ENCODE measurements around the gene PLEKHA4. TPM values are rescaled to one million over a fixed set of nuclear protein-coding genes. Genes with fewer than 3 reads are reported as not detected.

The PLEKHA4 gene
- total and polyA plus RNA-seq, 4 donors, result 4.4 to 17.2 (median 6.3) TPM

DNA sequence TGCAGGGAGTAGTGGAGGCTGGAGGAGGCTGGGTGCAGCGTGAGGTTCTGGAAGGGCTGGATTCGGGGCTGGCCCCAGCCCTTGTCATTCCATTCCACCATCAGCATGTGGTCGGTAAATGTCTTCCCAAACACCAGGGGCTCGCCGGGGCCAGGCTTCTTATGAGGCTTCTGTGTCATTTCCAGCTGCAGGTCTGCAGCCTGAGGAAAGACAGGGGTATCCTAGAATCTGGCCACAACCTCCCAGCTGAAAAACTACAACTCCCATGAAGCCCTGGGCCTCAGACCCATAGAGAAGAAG, 61.9 kb downstream of the PLEKHA4 start:
- peaks cover 0 to 3% (median 0%) of the 10 kb centered on the region in 4 donors for H3K36me3 ChIP-seq (ENCODE audit: control insufficient read depth in 4 of 4, insufficient read depth in 3 of 4, low read depth in 1 of 4, low read length in 3 of 4)
- H3K27ac ChIP-seq (ENCODE audit: low read depth in 1 of 2, low read length in 2 of 2), result peak overlapping the region; percentile 87 to 93
- H3K27me3 ChIP-seq (ENCODE audit: control insufficient read depth in 4 of 4, insufficient read depth in 4 of 4, low read length in 3 of 4), result no peaks in the 10 kb centered on the region
- H3K4me3 ChIP-seq (ENCODE audit: low read depth in 1 of 3, low read length in 3 of 3), result peak overlapping the region in 1 of 3 donors; percentile 7
- peaks cover 2 to 44% (median 34%) of the 10 kb centered on the region in 4 donors for H3K4me1 ChIP-seq (ENCODE audit: control insufficient read depth in 4 of 4, insufficient read depth in 4 of 4, low read length in 3 of 4)
- peak; percentile 71 for DNase-seq (ENCODE audit: low spot score)
- peak overlapping the region in 1 of 2 donors; percentile 12 for H3K9ac ChIP-seq (ENCODE audit: low read depth in 1 of 2, low read length in 2 of 2)
- H3K9me3 ChIP-seq (ENCODE audit: control insufficient read depth in 4 of 4, low read length in 3 of 4), result no peaks in the 10 kb centered on the region
- TF ChIP-seq HNF4A (conservative IDR thresholded peaks at IDR 0.05) (no peak), EGR1 (IDR thresholded peaks at IDR 0.05; ENCODE audit: low read depth in 2 of 2) (no peak), SP1 (IDR thresholded peaks at IDR 0.05) (no peak), YY1 (IDR thresholded peaks at IDR 0.05) (no peak), HNF4G (IDR thresholded peaks at IDR 0.05) (no peak), RXRA (IDR thresholded peaks at IDR 0.05) (no peak), FOXA1 (IDR thresholded peaks at IDR 0.05) (no peak), FOXA2 (IDR thresholded peaks at IDR 0.05) (no peak), RAD21 (IDR thresholded peaks at IDR 0.05) (no peak), TAF1 (conservative IDR thresholded peaks at IDR 0.05) (no peak), JUND (IDR thresholded peaks at IDR 0.05) (no peak), GABPA (IDR thresholded peaks at IDR 0.05 in 1 of 2, conservative IDR thresholded peaks at IDR 0.05 in 1 of 2) (no peak)
- TF ChIP-seq, protein P1, sequence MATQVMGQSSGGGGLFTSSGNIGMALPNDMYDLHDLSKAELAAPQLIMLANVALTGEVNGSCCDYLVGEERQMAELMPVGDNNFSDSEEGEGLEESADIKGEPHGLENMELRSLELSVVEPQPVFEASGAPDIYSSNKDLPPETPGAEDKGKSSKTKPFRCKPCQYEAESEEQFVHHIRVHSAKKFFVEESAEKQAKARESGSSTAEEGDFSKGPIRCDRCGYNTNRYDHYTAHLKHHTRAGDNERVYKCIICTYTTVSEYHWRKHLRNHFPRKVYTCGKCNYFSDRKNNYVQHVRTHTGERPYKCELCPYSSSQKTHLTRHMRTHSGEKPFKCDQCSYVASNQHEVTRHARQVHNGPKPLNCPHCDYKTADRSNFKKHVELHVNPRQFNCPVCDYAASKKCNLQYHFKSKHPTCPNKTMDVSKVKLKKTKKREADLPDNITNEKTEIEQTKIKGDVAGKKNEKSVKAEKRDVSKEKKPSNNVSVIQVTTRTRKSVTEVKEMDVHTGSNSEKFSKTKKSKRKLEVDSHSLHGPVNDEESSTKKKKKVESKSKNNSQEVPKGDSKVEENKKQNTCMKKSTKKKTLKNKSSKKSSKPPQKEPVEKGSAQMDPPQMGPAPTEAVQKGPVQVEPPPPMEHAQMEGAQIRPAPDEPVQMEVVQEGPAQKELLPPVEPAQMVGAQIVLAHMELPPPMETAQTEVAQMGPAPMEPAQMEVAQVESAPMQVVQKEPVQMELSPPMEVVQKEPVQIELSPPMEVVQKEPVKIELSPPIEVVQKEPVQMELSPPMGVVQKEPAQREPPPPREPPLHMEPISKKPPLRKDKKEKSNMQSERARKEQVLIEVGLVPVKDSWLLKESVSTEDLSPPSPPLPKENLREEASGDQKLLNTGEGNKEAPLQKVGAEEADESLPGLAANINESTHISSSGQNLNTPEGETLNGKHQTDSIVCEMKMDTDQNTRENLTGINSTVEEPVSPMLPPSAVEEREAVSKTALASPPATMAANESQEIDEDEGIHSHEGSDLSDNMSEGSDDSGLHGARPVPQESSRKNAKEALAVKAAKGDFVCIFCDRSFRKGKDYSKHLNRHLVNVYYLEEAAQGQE (IDR thresholded peaks at IDR 0.05), result no peak
- TF ChIP-seq, protein P2, sequence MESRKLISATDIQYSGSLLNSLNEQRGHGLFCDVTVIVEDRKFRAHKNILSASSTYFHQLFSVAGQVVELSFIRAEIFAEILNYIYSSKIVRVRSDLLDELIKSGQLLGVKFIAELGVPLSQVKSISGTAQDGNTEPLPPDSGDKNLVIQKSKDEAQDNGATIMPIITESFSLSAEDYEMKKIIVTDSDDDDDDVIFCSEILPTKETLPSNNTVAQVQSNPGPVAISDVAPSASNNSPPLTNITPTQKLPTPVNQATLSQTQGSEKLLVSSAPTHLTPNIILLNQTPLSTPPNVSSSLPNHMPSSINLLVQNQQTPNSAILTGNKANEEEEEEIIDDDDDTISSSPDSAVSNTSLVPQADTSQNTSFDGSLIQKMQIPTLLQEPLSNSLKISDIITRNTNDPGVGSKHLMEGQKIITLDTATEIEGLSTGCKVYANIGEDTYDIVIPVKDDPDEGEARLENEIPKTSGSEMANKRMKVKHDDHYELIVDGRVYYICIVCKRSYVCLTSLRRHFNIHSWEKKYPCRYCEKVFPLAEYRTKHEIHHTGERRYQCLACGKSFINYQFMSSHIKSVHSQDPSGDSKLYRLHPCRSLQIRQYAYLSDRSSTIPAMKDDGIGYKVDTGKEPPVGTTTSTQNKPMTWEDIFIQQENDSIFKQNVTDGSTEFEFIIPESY (IDR thresholded peaks at IDR 0.05), result no peak
- TF ChIP-seq, protein P3, sequence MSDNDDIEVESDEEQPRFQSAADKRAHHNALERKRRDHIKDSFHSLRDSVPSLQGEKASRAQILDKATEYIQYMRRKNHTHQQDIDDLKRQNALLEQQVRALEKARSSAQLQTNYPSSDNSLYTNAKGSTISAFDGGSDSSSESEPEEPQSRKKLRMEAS (IDR thresholded peaks at IDR 0.05), result no peak
- WGBS, result 74% methylated on average over 5 of the region's 5 CpGs

DNA sequence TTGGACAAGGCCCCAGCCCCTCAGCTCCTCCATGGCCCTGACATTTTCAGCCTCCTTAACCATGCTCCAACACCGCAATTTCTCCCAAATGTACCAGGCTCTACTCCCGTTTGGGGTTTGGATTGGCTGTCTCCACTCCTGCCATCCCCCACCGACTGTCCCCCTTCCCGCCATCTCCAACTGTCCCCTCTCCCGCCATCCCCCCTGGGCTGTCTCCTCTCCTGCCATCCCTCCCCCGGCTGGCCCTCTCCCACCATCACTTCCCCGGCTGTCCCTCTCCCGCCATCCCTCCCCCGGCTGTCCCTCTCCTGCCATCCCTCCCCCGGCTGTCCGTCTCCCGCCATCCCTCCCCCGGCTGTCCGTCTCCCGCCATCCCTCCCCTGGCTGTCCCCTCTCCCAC, 63.0 kb downstream of the PLEKHA4 start:
- no peak overlapping the region for H3K9ac ChIP-seq (ENCODE audit: low read depth in 1 of 2, low read length in 2 of 2)
- no peak for TF ChIP-seq NR2F2 (IDR thresholded peaks at IDR 0.05)
- no peak for TF ChIP-seq JUND (IDR thresholded peaks at IDR 0.05)
- peaks cover 0 to 3% (median 0%) of the 10 kb centered on the region in 4 donors for H3K36me3 ChIP-seq (ENCODE audit: control insufficient read depth in 4 of 4, insufficient read depth in 3 of 4, low read depth in 1 of 4, low read length in 3 of 4)
- H3K9me3 ChIP-seq (ENCODE audit: control insufficient read depth in 4 of 4, low read length in 3 of 4), result no peaks in the 10 kb centered on the region
- H3K27me3 ChIP-seq (ENCODE audit: control insufficient read depth in 4 of 4, insufficient read depth in 4 of 4, low read length in 3 of 4), result no peaks in the 10 kb centered on the region
- no peak overlapping the region for H3K4me3 ChIP-seq (ENCODE audit: low read depth in 1 of 3, low read length in 3 of 3)
- no peak for DNase-seq (ENCODE audit: low spot score)
- 94% methylated on average over 15 of the region's 15 CpGs for WGBS
- no peak overlapping the region for H3K27ac ChIP-seq (ENCODE audit: low read depth in 1 of 2, low read length in 2 of 2)
- H3K4me1 ChIP-seq (ENCODE audit: control insufficient read depth in 4 of 4, insufficient read depth in 4 of 4, low read length in 3 of 4), result peaks cover 2 to 40% (median 31%) of the 10 kb centered on the region in 4 donors

All from liver (tissue), 9 donors.